HG03025 (cell line): ENCODE results near the gene DMGDH.

ENCODE experiments used
- ATAC-seq: cut with Tn5 transposase; IDR thresholded peaks from one replicate; pipeline ENCODE4 v1.9.1; 2021; ENCODE audit warnings: mild to moderate bottlenecking, moderate library complexity; ENCODE audit not compliant: unreplicated experiment, low FRiP score

The DMGDH gene

DNA sequence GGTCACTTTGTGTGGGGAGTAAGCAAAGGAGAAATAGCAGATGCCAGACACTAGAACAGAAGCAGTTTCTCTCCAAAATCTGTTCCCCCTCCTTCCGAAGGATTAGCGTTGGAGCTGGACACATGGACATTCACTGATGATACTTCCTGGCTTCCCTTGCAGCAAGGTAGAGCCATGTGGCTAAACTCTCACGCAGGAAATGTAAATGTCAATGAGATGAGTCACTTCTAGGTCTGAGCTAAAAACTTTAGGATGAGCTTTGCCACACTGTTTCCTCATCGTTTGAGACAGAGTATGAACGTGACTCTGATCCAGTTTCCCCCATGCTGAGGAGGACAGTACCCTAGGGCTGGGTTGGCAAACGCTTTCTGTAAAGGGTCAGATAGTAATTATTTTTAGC lies 5.2 kb upstream of the DMGDH start:
- no peak for ATAC-seq

DNA sequence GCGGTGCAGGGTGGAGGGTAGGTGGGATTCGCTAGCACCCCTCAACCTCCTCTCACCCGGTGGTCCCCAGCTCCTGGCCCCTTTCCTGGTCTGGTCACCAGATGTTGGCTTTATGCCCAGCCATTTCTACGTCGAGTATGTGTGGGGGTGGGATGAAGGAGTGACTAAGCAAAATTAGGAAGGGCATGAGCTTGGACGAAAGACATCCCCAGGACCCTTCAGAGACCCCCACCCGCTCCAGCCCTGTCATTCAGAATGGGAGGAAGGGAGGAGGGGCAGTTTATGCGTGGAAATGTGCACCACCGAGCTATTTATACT lies 835 bp upstream of the DMGDH start:
- ATAC-seq, result no peak

DNA sequence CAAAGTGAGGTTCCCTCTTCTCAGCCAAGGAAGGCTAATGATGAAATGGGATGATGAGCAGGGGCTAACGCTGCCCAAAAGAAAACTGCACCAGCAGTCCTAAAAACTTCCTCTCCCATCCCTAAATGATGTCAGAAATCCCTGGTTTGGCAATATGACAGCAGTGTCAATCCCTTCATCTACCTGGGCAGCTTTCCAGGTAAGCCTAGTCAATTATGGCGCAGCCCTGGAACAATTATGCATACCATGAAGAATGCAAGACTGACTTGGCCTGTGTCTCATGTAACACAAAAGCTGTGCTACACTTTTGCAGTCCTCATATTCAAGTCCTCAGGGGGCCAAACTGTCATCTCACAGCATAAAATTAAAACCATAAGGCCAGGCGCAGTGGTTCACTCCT lies 7.0 kb downstream of the DMGDH start:
- no peak for ATAC-seq

DNA sequence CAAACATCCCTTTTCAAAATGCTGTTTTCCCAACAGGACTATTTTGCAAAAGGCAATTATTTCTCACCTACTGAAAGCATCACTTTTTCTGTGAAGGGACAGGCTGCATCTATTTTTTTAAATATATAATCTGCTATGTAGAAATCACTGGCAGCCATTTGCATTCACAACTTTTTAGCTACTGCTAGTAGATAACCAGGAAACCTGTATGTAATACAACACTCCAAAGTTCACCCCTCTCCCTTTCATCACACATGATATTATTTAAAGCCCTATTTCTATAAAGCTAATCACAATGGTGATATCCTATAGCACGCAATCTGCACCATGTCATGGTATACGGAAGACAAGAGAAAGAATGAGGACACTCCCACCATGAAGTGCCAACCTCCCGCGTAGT lies 9.8 kb downstream of the DMGDH start:
- ATAC-seq, result no peak

DNA sequence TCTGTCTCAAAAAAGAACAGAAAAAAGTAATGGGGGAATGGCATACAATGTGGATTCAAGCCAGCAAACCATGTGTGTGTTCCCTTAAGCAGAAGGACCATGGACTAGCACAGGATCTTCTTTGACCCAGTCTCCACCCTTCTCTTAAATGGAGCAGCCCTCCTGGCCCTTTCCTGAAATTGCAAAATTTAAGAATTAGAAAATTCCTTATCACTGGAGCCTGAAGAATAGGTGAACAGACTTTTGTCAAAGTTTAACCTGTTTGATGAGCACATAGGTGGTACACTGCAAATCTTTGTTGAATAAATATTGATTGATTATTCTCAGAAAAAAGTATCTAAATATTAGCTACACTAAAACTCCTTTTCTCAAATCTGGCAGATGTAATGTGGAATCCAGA lies 12.6 kb downstream of the DMGDH start:
- no peak for ATAC-seq

DNA sequence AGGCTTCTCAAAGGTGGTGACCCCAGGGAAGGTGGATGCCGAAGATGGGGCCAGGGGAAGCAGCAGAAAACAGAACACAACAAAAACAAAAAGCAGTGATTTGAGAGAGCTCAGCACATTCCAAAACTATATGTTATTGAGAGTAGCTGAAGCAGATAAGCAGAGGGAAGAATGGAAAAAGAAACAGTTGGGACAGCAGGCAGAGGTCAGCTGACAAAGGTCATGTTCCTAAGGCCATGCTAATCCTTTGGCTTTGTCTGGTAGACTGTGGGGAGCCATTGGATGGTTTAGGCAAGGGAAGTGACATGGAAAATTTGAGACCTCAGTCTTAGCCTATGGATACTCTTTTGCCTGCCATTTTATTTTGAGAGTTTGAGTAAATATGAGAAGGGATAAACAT lies 14.5 kb downstream of the DMGDH start:
- no peak for ATAC-seq

DNA sequence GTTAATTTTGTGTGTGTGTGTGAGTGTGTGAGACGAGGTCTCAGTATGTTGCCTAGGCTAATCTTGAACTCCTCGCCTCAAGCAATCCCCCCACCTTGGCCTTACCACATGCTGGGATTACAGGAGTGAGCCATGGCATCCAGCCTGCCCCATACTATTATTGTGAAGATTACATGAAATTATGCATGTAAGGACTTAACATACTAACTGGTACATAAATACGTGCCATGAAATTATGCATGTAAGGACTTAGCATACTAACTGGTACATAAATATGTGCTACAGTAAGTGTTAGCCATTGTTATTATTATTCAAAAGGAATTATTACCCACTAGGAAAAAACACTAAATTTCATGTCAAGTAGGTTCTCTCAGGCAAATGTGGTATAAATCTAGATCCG lies 16.2 kb downstream of the DMGDH start:
- no peak for ATAC-seq

DNA sequence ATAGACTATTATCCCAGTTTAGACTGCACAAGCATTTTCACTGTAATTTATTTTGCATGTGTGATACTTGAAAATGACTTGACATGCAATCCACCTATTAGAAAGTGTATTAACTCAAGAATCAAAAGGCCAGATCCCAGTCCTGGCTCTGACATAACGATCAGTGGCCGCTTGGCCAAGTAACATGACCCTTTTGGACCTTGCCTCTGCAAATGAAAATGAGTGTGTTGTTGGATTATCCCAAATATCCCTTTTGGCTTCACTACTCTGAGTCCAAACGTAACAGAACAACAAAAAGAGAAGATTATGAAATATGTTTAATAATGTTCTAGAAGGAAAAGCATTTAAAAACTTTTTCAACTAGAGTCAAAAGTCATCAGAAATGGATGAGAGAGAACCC lies 19.0 kb downstream of the DMGDH start:
- no peak for ATAC-seq

DNA sequence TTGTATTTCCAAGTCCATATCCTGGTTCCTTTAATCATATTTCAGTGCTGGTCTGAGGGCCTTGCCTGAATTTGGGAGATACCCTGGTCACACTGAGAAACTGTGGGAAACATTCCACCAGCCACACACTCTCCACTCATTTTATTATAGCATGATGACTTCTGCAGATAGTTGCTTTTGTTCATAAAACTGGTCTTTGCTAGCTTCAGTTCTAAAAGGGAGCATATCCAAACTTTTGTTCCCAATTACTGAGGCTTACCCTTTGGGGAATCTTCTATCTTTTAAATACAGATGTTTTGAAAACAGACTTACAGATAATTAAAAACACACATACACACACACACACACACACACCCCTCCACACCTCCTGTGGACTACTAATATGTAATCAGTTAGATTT lies 21.0 kb downstream of the DMGDH start:
- no peak for ATAC-seq

DNA sequence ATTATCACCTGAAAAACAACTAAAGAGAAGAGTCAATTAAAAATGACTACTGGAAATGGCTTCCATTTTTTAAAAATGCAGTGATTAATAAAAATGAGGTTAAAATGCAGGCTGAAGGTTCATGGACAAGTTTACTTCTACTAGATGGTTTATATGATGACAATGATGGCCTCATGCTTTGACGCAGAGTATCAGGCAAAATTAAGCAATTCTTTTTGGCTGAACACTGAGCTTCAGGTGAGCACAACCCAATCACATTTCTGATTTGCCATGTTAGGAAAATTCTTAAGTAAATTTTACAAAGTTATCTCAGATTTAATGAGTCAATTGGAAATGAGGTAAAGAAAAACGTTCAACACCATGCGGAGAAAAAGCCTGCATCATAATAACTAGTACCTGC lies 22.3 kb downstream of the DMGDH start:
- no peak for ATAC-seq

DNA sequence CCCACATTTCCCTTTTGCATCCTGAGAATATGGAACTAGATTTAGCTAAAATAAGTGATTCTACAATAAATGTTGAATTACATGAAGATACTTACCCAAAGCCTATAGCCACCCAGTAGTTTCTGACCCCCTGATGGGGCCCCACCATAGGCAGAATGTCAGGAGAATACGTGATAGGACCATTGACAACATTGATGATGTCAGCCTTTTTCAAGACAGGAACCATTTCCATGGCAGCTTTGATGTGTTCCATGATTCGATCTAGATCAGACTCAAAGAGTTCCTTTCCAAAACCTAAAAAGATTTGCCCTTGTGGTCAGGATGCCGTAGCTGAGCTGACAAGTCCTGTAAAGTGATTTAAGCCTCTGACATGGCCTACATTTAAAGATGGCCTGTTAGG lies 27.3 kb downstream of the DMGDH start:
- ATAC-seq, result no peak

DNA sequence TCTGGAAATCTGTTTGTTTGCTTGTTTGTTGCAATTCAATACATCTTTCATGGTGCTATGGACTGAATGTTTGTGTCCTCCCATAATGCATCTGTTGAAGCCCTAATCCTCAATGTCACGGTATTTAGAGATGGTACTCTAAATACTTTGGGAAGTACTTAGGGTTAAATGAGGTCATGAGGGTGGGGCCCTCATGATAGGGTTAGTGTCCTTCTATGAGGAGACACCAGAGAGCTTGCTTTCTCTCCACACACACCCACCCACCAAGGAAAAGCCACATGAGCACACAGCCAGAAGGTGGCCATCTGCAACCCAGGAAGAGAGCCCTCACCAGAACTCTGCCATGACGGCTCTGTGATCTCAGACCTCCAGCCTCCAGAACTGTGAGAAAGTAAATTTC lies 32.7 kb downstream of the DMGDH start:
- ATAC-seq, result no peak

DNA sequence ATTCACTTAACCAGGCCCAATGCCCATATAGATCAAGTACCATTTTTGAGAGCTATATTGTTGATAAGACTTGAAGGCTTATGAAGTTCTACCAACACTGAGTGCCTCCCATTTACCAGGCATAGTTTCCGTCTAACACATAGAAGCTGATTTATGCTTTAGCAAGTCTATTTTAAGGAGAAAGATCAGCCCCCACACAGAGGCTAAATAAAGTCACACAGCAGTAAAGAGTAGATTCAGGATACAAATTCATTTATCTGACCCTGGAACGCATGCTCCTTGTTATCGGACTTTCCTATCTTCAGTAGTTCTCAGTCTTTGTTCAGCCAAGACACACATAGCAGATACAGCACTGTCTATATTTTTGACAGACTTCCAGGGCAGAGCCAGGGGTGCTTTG lies 34.2 kb downstream of the DMGDH start:
- ATAC-seq, result no peak

DNA sequence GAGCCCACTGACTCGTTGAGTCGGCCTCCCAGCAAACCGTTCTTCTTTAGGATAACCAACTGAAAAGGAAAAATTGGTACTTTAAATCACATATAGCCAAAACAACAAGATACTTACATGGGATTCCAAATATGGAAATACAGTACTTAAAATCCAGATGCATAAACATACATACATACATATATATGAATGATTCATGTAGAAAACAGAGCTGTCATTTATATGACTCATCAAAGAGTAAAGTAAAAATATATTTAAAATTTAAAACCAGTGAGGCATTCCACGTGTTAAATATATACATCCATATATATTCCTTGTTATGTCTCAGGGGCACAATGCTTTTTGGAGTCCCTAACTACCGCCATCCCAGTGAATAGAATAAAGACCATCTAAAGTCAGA lies 36.7 kb downstream of the DMGDH start:
- no peak for ATAC-seq

DNA sequence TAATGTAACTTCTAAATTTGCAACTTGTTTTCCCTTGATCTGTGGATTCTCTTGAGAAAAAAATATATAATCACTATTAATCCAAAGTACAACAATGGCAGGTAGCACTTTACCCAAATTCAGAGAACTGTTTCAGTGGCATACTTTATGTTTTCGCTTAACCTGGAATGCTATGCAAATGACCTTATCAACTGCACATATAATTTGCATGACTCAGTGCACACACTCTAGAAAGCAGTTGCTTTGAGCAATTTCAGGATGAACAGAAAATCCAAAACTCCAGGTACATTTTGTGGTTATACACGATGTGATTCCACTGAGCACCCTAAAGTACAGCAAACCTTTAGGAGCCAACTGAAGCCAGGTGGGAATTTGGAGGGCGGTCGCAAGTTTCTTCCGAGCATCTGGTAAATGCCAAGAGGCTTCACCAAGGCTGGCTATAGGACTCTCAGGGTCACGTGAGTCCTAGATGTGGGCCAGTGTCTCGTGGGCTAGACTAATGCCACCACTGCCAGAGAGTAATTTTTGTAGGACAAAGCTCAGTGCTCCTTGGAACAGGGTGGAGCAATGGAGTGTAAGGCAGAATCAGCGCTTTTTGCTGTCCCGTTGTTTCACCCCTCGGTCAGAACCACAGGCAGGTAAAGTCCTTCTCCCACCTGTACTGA lies 37.3 kb downstream of the DMGDH start:
- ATAC-seq, result no peak

DNA sequence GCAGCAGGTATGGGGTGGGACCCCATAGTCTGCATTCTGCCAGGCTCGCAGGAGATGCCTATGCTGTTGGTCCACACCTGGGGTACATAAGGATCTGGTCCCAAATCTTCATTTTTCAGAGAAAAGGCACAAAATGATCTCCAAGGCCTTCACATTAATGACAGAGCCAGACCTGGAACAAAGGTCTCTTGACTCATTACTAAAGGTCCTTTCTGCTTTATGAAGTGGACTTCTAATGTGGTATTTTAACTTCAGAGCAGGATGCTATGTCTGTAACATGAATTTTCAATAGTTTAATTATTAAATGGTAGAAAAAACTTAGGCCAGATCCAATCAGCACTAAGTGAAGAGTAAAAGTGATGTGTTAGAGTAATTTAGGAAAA lies 38.0 kb downstream of the DMGDH start:
- no peak for ATAC-seq

DNA sequence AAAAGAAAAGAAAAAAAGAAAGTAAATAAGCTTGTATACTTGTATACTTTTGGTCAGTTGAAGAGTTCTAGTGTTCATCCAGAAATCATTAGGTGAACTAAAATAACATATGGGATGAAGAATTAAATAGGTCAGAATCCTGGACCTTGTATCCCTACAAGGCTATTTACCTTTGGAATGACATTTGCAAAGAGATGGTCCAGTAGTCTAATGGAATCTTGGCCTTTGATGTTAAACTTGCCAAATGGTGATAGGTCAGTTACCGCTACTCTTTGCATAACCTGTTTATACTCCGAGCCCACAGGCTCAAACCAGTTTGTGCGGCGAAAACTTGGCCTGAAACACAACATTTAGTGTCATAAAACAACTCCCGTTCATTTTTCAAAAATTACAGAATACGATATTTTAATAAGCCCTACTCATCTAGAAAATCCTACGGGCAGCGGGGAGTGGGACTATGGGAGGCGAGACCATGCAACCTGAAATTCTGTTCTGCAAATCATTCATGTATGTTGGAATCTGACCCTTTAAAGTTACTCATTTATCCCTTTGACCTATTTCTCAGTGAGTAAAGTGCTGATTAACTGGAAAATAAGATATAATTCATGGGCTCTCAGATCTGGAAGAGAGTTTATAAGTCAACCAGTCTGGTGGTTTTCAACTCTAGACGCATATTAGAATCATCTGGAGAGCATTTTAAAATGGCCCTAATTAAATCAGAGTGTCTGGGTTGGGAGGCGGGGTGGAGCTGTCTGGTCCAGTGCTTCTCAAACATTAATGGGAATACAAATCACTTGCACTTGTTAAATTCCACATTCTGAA lies 38.6 kb downstream of the DMGDH start:
- ATAC-seq, result no peak

DNA sequence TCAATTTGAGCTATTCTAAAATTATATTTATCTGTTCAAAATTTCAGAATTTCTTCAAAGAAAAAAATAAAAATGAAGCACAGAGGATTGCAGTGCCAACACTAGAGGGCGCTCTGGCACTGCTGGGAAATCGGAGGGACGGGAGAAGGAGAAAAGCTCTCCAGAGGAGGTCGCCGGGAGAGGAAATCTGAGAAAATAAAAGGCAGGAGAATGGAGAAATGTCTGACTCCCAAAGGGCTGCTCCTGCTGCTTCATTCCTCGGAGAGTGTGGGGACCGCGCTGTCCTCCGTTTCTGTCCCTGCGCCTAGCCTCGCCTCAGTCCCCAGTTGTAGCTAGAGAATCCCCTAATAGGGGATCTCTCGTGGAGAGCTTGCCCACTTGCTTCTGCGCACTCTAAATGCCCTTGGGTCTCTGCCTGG lies 44.4 kb downstream of the DMGDH start:
- no peak for ATAC-seq

DNA sequence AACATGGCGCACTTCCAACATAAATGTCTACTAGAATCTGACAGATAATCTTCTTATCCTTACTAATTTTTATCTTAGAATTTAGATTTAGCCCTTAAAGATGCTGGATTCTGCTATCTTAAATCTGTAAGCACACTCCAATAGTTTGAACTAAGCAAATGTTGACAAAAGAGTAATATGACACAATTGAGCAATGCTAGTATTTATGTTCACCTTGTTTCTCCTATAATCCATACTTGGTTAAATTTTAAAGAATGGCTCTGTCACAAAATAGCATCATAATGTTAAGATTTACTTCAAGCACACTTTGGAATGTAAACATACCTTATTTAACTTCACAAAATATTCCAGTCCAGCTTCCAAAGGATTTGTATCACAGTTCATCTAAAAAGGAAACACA lies 45.5 kb downstream of the DMGDH start:
- no peak for ATAC-seq

DNA sequence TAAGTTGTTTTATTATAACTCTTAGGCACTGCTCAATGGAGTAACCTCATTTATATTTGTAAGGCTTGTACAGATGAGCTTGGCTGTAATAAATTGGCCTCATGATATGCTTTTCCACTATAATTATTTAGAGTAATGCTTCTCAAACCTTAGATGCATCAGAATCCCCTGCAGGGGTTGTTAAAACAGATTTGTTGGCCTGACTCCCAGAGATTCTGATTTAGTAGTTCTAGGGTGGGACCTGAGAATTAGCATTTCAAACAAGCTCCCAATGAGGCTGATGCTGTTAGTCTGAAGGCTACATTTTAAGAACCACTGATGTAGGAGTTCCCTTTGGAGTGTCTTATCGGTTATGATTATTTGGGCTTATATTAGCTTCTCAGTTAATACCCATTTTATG lies 46.1 kb downstream of the DMGDH start:
- no peak for ATAC-seq

DNA sequence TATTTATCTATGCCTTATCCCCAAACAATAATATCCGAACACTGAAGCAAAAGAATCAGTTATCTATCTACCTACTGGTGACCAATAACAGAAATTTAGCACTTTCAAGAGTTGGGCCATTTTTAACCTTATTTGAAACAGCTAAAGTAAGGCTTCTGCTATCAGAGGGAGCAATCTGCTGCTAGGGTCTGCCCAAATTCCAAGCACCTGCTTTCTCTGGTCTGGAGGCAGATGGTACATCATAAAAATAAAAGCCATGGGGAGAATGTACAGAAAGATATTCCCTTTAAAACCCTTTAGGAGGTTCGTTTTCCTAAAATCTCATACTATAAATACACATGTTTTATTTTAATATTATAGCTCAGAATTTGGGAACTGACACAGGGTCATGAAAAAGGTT lies 46.7 kb downstream of the DMGDH start:
- no peak for ATAC-seq

DNA sequence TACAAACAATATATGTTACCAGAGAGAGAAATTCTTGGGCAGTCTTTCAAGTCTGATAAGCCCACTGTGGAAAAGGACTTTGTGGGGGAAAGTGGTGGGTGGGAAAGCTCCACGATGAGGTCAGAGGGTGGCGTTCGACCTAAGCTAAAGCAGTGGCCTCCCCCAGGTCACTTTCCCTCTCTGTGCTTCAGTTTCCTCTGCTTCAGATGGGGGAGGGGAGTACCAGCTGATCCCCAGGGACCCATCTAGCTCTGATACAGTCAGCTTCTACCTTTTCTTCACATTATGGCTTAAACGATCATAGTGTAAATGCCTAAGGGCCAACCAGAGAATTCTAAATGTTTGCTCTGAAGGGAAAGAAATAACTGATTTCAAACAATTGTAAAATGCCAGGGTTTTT lies 47.7 kb downstream of the DMGDH start:
- ATAC-seq, result no peak
